Loucy (cell line): ENCODE data around the gene PCNP.

Source experiments
- H2AFZ ChIP-seq: fragments of 200-600 bp; sonication (generic); 2 replicates; pipeline ENCODE4 v1.6.0; 2016; ENCODE audit warnings: antibody characterized with exemption, mild to moderate bottlenecking, low read length, moderate library complexity
- H3F3A ChIP-seq: fragments of 200-600 bp; 2 replicates; pipeline ENCODE4 v1.6.0; 2016; ENCODE audit warnings: antibody characterized with exemption, low read depth, mild to moderate bottlenecking
- H3K27me3 ChIP-seq: fragments of 200-600 bp; sonication (generic); 2 replicates; pipeline ENCODE4 v1.6.1; 2014; ENCODE audit warnings: low read length, mild to moderate bottlenecking; ENCODE audit not compliant: insufficient read depth, poor library complexity, severe bottlenecking
- H3K36me3 ChIP-seq: fragments of 200-600 bp; sonication (generic); 2 replicates; pipeline ENCODE4 v1.6.1; 2016; ENCODE audit warnings: low read length; ENCODE audit not compliant: insufficient read depth
- H3K4me1 ChIP-seq: fragments of 200-600 bp; sonication (generic); 2 replicates; pipeline ENCODE4 v1.5.1; 2014; ENCODE audit warnings: low read length, mild to moderate bottlenecking; ENCODE audit not compliant: insufficient read depth, poor library complexity, severe bottlenecking
- H3K4me2 ChIP-seq: fragments of 200-600 bp; sonication (generic); 2 replicates; pipeline ENCODE4 v1.6.0; 2014; ENCODE audit warnings: antibody characterized with exemption, low read length, low read depth, mild to moderate bottlenecking; ENCODE audit not compliant: poor library complexity, severe bottlenecking
- H3K4me3 ChIP-seq: fragments of 200-600 bp; sonication (generic); 2 replicates; pipeline ENCODE4 v1.5.1; 2014; ENCODE audit warnings: low read length, mild to moderate bottlenecking, mixed read lengths; ENCODE audit not compliant: poor library complexity, severe bottlenecking
- H3K79me2 ChIP-seq: fragments of 200-600 bp; sonication (generic); 2 replicates; pipeline ENCODE4 v1.6.1; 2014; ENCODE audit warnings: low read length; ENCODE audit not compliant: insufficient read depth
- H3K9ac ChIP-seq: fragments of 200-600 bp; sonication (generic); 2 replicates; pipeline ENCODE4 v1.6.0; 2014; ENCODE audit warnings: mild to moderate bottlenecking, low read depth, low read length, moderate library complexity; ENCODE audit not compliant: poor library complexity, severe bottlenecking
- H3K9me2 ChIP-seq: fragments of 200-600 bp; sonication (generic); replicated peaks from 2 replicates; pipeline ENCODE4 v1.6.1; 2016; ENCODE audit warnings: low read depth, low read length, mixed read lengths
- H3K9me3 ChIP-seq: fragments of 200-600 bp; sonication (generic); 2 replicates; pipeline ENCODE4 v1.6.1; 2014; ENCODE audit warnings: mild to moderate bottlenecking, antibody characterized with exemption, low read length, low read depth; ENCODE audit not compliant: insufficient read depth
- H4K20me1 ChIP-seq: fragments of 200-600 bp; sonication (generic); 2 replicates; pipeline ENCODE4 v1.6.0; 2014; ENCODE audit warnings: antibody characterized with exemption, low read length, mild to moderate bottlenecking; ENCODE audit not compliant: insufficient read depth, poor library complexity, severe bottlenecking
- CTCF ChIP-seq: fragments of 200-600 bp; sonication (generic); conservative IDR thresholded peaks from 2 replicates; pipeline ENCODE4 v1.5.1; 2014; ENCODE audit warnings: mild to moderate bottlenecking, antibody characterized with exemption, low read length
- EZH2phosphoT487 ChIP-seq: fragments of 200-600 bp; IDR thresholded peaks from 2 replicates; pipeline ENCODE4 v1.6.1; 2018; ENCODE audit warnings: antibody characterized with exemption, mild to moderate bottlenecking, moderate library complexity, borderline replicate concordance

Gene PCNP

DNA sequence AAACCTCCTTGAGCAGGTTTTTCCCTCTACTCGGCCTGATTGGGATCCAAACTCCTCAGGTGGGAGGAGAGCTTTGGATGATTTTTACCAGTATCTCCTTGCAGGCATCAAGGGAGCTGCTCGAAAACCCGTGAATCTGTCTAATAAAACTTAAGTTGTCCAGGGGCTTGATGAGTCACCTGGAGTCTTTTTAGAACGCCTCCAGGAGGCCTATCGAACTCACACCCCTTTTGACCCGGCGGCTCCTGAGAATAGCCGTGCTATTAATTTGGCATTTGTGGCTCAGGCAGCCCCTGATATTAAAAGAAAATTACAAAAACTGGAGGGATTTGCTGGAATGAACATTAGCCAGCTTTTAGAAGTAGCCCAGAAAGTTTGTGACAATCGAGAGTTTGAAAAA, 61.4 kb downstream of the PCNP start:
- Histone ChIP-seq H3K79me2 (no peaks in the 10 kb centered on the region), H3K4me3 (no peak overlapping the region), H3K4me2 (no peak overlapping the region), H3K9me2 (no peaks in the 10 kb centered on the region), H3K9me3 (no peaks in the 10 kb centered on the region), H4K20me1 (no peaks in the 10 kb centered on the region), H3K4me1 (no peaks in the 10 kb centered on the region), H2AFZ (no peak overlapping the region; the same call in 1 of the 2 replicates), H3K27me3 (no peaks in the 10 kb centered on the region), H3F3A (no peaks in the 10 kb centered on the region), H3K9ac (no peak overlapping the region), H3K36me3 (no peaks in the 10 kb centered on the region)
- TF ChIP-seq CTCF, result no peak
- no peak for TF ChIP-seq EZH2phosphoT487

DNA sequence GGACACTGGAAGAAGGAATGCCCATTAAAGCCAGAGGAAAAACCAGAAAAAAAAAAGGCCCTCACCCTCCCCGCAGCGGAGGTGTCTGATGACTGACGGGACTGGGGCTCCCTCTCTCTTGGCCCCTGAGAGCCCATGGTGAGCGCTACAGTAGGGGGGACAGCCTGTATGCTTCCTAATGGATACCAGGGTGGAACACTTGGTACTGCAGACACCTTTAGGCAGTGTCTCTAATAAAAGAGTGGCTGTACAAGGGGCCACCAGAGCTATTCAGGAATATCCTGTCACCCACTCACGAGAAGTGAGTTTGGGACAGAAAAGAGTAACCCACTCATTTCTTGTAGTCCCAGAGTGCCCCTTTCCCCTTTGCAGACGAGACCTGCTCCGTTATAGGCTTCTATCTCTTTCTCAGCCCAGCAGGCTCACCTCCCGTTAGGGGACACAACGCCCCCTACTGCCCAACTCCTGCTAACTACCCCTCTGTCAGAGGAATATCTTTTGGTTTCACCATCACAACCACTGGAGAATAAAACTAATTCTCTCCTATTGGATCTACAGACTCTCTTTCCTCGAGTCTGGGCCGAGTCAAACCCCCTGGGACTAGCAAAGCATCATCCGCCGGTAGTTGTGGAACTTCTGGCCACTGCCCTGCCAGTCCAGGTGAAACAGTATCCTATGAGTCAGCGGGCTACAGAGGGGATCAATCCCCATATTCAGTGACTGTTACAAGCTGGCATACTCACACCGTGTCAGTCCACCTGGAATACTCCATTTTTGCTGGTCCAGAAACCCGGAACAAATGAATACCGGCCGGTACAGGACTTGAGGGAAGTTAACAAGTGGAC, 62.2 kb downstream of the PCNP start:
- no peaks in the 10 kb centered on the region for H3K36me3 ChIP-seq
- no peak for TF ChIP-seq EZH2phosphoT487
- TF ChIP-seq CTCF, result peak; percentile 82
- no peaks in the 10 kb centered on the region for H3K9me2 ChIP-seq
- H3K27me3 ChIP-seq, result no peaks in the 10 kb centered on the region
- no peaks in the 10 kb centered on the region for H3F3A ChIP-seq
- no peaks in the 10 kb centered on the region for H3K4me1 ChIP-seq
- H3K4me2 ChIP-seq, result no peak overlapping the region
- no peaks in the 10 kb centered on the region for H3K9me3 ChIP-seq
- H3K9ac ChIP-seq, result no peak overlapping the region
- H4K20me1 ChIP-seq, result no peaks in the 10 kb centered on the region
- no peak overlapping the region for H3K4me3 ChIP-seq
- H3K79me2 ChIP-seq, result no peaks in the 10 kb centered on the region
- H2AFZ ChIP-seq, result peak overlapping the region; percentile 74

DNA sequence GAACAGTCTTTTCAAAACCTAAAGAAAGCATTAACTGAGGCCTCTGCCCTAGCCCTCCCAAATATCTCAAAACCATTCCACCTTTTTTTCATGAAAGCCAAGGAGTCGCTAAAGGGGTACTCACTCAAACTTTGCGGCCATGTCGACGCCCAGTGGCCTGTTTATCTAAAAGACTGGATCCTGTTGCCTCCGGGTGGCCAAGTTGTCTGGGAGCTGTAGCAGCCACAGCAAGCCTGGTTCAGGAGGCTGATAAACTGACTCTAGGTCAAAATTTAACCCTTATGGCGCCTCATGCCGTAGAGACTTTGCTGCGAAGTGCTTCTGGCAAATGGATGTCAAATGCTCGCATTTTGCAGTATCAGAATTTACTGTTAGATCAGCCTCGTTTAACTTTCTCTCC, 63.5 kb downstream of the PCNP start:
- no peak overlapping the region for H3K9ac ChIP-seq
- no peaks in the 10 kb centered on the region for H3K9me2 ChIP-seq
- H3K9me3 ChIP-seq, result no peaks in the 10 kb centered on the region
- no peak for TF ChIP-seq EZH2phosphoT487
- no peak for TF ChIP-seq CTCF
- H3K79me2 ChIP-seq, result no peaks in the 10 kb centered on the region
- H2AFZ ChIP-seq, result no peak overlapping the region
- H3K36me3 ChIP-seq, result no peaks in the 10 kb centered on the region
- no peak overlapping the region for H3K4me3 ChIP-seq
- no peaks in the 10 kb centered on the region for H3K27me3 ChIP-seq
- no peaks in the 10 kb centered on the region for H3F3A ChIP-seq
- no peaks in the 10 kb centered on the region for H4K20me1 ChIP-seq
- no peak overlapping the region for H3K4me2 ChIP-seq
- no peaks in the 10 kb centered on the region for H3K4me1 ChIP-seq
